Measurements from ENCODE around the gene MACROD2.
"Not testable (repeated sequence)": the region's sequence is repeated elsewhere in the genome, so short reads cannot be mapped to it uniquely, and the experiment has no call there.

MACROD2 gene

DNA sequence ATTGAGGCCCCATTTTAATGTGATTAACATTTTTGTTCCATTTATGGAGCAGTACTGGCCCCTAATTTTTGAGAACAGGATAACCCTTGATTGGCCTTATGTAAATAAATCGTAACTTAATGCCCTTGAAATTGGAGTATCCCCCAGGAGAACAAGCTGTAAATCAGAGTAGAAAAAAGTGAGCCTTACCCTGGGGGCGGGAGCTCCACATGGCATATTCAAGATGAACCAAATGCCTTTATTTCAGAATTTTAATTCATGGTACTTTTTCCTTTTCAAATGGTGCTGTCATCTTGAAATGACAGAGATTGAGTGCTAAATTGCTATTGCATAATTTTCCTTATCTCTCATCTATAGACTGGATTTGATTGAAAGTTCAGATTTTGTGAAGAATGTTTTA, 1151.6 kb downstream of the MACROD2 start:
- no peak for DNase-seq

DNA sequence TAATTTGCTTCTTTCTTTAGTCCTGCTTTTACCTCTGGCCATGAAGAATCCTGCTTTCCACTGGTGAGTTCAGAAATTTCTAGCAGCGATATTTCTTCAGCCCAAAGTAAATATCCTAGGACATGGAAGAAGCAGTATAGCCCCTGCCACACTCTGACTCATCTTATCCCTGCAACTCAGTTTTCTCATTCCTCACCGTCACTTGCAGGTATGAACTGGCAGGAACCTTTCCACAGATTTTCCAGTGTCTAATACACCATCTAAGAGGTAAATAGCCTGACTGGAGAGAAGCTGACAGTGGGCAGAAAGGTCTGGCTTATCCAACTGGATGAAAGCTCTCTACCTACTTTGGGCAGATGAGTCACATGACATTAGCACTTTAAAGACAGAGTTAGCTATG, 1158.8 kb downstream of the MACROD2 start:
- DNase-seq, result no peak

DNA sequence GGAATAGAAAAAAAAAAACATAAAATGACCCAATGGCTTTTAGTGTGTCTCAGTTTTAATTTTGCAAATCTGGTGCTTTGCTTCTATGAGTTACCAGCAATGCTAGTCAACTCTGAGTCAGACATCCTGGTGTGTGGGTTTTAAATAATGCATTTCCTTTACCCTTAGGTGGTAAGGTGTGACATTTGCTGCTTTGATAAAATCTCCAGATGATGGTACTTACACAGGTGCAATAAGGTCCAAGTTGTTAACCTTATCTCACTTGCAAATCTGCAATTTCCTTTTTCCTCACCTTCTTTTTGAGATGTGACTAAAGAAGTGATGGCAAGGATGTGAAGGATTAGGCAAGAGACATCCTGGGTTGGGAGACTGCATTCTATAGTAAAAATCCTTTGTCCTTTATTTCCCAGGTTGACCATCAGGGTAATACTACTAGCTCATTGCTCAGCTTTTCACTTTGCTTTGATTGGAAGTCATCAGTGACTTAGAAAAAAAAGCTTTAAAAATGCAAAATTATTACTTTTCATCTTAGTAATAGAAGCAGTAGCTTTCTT, 1160.6 kb downstream of the MACROD2 start:
- peak; percentile 2 for DNase-seq

DNA sequence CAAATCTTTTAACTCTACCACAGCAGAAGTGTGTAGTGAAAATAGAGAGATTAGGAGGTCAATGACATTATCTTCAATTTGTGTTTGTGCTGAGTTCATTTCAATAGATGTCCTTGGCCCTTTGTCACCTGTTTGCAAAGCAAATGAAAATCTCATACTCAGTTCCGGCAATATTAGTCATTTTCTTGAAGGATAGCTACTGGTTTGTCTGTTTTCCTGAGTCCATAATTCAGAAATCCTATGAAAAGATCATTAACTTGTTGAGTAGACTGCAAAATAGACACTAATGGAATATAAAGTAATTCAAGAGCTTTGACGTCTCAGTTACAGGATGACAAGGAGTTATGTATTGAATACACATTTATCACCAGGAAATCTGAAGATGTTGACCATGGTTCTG, 1163.2 kb downstream of the MACROD2 start:
- no peak for DNase-seq

DNA sequence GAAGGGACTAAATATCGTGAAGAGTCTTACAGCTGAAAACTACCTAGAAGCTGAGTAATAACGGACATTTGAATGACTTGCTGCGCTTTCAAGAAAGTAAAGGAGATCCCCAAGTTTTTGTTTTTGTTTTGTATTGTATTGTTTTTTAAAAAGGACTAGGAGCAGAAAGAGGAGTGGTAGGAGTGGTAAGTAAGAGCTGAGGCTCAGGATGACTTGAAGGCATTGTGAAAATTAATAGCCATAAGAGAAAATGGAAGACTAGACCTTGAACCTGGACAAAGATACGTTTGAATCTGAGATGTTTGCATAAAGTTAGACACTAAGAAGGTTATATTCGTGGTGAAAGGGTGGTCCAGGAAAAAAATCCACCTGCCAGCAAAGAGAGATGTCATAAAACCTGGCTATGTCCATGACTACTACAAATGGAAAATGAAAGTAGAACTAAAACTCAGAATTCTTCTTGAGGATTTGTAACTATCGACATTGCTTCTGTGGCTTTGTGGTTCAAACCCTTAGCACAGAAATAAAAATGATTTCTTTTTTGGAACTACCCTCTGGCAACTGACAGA, 1166.8 kb downstream of the MACROD2 start:
- DNase-seq, result no peak

DNA sequence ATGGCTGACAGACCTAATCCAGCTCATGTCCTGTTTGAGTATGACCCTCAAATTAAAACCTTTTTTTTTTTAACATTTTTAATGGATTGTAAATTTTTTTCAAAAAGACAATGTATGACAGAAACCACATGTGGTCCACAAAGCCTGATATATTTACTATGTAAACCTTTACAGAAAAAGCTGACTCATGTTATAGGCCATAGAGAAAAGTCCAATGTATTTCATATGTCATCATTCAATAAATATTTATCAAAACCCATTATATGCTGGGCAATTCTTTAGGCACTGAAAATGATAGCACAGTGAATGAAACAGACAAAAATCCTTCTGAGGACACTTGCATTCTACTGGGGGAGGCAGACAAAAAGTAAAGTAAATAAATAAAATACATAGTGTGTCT, 1168.3 kb downstream of the MACROD2 start:
- no peak for DNase-seq

DNA sequence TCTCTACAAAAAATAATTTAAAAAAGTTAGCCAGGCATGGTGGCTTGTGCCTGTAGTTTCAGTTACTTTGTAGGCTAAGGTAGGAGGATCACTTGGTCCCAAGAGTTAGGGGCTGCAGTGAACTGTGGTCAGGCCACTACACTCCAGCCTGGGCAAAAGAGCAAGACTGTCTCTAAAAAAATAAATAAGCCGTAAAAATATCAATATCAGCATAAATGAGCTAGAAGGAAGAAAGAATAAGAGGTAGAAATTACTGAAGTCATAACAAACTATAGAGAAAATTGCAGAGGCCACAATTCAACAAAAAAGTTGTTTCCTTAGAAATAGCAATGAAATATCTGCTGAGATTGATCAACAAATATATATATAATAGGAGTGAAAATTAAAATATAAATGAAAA, 1169.4 kb downstream of the MACROD2 start:
- no peak for DNase-seq

DNA sequence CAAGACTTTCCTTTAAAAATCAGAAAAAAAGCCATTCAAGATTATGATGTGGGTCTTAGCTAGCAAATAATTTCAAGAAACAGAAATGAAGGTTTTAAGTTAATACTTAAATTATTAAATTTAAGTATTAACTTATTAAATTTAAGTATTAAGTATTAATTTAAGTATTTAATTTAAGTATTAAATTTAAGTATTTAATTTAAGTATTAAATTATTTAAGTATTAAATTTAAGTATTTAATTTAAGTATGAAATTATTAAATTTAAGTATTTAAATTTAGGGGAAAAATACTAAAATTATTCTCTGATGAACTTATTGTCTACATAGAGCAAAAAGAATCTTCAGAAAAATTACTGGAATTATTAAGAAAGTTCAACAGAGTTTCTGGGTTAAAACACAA, 1171.4 kb downstream of the MACROD2 start:
- DNase-seq, result no peak

DNA sequence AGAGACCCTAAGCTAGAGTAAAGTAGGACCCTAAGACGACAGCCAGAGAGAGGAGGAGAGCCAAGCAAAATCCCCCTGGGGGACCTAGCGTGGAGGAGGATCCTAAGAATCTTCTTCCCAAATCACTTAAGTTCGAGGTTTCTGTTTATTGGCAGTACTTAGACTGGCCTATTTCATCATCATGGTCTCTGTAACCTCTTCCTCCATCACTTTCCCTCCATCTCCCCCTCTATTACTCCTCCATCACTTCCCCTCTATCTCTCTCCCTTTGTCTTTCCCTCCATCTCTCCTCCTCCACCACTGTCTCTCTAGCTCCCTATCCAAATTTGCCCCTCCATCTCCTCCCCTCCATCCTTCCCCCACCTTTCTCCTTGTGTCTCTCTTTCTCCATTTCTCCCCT, 1175.7 kb downstream of the MACROD2 start:
- no peak for DNase-seq

DNA sequence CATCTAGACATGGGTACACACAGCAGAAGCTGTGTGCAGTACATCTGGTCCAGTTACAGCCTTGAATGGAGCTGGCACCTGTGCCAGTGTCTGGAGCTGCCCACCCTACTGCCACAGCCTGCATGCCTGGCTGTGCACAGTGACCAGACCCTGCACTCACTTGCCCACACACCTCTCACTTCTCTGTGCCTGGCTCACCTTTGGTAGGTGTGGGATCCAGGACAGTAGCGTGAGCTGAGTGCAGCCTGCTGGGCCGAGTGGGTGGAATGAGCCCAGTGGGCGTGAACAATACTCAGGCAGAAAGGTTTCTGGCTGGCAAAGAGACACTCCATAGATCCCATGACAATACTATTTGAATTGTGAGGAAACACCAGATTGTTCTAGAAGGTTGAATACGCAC, 1181.6 kb downstream of the MACROD2 start:
- no peak for DNase-seq

DNA sequence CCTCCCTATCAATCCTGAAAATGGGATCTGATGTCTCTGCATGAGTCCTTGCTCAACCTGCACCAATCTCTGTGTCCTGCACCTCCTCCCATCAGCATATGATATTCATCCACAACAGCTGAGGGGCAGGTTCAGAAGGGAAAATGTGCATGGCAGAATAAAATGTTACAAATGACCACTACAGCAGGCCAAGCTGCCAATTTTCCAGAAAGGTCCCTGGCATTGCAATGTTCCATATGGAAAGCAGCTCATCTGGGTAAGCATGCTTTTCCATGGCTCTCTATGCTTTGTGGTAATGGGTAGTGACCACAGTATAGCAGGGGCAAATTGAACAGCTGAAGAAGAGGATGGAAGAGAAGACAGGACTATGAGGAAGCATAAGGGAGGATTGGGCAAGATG, 1183.3 kb downstream of the MACROD2 start:
- DNase-seq, result no peak

DNA sequence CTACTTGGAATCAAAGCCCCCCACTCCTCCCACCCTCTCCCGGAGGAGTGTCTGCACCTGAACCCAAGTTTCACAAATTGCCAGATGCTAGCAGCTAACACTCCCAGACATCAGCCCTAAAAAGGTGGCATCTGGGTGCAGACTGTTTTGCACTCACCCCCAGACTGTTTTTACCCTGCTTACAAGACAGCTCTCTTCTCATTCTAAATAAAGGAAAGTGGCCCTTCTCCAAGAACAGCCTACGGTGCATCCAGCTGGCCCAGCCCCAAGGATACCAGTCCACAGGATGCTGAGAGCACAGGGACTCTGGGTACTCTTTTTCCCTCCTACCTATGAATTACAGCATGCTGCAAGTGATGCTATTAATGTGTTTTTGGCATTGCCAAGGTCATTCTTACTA, 1184.1 kb downstream of the MACROD2 start:
- no peak for DNase-seq

DNA sequence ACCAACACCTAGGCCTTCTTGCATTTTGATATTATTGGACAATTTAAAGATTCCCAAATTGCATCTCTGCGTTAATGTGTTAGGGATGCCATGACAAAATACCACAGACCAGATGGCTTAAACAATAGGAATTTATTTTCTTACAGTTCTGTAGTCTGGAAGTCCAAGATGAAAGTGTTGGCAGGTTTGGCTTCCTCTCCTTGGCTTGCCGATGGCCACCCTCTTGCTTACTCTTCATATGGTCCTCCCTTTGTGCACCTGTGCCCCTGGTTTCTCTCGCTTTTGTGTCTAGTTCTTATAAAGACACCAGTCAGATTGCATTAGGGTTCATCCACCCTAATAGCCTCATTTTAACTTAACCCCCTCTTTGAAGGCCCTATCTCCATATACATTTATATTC, 1184.5 kb downstream of the MACROD2 start:
- DNase-seq, result no peak

DNA sequence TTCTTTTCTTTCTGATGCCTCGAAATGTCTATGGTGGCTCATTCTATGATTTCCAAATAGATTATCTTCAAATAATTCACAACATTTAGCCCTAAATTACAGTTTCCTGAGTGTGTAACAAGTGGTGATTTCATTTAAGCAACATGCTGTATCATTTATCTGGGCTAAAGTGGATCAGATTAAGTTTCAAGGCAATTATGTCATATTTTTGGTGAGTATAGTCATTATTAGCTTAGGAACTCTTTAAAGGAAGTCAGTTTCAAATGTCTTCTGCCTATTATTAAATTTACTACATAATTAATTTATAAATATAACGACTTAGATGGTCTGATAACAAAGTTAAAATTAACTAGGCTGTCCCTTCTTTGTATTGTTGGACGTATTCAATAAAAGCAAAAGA, 1190.0 kb downstream of the MACROD2 start:
- DNase-seq, result no peak

DNA sequence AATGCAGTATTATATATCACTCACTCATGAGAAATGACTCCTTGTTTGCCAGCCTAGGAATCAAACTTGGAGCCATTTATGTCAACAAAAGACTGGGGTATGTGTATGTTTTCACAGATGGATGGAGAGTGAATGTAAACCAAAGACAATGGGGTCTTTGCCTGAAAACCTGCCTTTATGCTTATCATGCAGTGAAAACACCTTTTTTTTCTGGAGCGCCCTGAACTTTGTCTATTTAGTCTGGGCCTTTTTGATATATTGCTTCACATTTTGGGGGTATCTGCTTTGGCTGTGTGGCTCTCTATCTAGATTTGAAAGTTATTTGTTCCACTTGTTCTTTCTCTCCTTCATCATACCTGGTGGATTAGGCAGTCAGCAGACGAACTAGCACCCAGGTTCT, 1190.6 kb downstream of the MACROD2 start:
- no peak for DNase-seq

DNA sequence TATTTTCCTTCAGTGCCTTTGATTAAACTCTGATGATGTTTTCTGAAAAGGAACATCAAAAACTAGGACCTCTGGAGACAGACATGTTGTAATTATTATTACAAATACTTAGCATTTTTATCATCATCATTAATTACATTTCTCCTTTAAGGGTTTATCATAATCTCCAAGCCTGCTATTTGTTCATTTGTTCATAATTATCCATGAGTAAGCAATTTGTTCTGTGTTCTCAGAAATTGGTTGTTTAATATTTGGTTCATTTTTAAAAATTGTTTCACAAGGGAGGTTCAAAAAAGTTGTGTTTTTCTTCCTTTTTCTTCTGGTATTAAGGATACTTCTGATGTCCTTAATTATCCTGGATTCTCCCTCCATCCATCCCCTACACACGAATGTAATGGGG, 1192.3 kb downstream of the MACROD2 start:
- no peak for DNase-seq

DNA sequence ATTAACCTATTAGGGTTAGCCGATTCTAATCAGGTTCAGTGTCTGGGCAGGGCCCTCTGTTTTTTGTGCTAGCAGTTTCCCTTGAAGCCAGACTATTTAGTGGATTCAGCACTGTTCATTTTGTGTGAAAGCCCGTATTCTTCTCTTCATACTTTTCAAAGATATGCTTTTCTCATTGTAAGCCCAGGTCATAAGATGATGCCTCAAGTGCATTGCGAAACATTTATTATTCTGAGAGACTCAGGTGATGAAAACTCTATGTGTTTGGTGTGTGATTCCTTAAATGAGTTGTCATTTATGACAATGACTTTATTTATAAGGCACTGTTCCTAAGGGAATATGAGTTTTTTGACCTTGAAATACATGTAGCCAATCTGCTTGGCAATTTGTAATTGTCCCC, 1193.1 kb downstream of the MACROD2 start:
- no peak for DNase-seq

DNA sequence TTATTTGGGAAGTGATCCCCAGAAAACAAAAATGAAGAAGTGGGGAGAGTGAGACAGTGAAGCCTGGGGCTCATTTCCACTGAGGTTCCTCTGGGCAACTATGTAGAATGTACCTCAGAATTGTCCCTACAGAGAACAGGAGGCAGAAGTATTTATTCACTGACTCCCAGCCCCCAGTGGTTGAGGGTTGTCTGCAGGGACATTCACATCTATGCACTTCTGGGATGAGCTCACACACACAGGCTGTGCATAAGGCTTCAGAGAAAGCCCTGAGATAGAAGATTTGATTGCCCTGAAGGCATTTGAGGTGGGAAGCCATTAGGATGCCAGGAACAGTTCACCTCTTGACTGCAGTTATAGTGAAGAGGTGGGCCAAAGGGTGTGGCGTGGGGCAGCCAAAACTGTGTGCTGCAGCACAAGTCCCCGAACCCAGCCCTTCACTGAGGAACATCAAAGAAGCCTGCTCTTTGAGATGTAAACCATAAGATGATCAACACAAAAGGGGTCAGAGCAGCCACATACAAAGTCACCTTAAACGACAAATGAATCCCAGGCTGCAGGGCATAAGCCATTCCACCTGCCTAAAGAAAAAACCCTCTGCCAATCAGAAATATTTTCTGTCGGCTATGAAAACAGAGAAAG, 1195.9 kb downstream of the MACROD2 start:
- DNase-seq, result no peak

DNA sequence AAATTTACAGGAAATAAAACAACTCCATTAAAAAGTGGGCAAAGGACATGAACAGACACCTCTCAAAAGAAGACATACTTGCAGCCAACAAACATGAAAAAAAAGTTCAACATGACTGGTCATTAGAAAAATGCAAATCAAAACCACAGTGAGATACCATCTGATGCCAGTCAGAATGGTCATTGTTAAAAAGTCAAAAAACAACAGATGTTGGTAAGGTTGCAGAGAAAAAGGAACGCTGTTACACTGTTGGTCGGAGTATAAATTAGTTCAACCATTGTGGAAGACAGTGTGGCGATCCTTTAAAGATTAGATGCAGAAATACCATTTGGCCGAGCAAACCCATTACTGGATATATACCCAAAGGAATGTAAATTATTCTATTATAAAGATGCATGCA, 1200.1 kb downstream of the MACROD2 start:
- no peak for DNase-seq

DNA sequence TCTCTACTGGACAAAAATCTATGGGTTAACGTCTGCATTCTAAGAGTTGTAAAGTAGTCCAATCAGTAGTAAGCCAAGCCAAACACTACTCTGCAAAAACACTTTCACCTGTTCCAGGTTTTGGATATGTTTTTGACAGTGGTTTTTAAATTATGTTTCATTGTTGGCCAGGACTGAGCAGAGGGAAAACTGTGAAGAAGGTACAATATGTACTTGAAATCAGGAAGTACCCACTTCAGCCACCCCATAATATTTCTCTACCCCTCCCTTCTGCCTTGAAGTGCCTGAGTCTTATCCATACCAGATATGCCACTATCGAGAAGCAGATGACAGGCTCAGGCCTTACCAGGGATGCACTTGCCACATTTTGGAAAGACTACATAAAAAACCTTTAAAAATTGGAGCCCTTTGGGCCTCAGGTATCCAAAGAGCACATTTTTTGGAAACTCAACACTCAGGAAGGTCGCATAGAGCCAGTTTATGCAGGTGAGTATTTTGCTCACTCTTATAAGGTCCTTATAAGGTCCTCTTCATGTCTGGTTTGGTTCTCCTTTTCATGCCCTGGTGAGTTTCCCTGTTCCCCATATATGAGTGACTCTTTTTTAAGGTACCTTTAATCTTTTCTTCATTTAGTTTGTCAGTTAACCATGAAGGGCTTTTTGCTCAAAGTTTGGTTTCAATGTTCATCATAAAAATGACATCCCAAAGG, 1201.4 kb downstream of the MACROD2 start:
- no peak for DNase-seq

DNA sequence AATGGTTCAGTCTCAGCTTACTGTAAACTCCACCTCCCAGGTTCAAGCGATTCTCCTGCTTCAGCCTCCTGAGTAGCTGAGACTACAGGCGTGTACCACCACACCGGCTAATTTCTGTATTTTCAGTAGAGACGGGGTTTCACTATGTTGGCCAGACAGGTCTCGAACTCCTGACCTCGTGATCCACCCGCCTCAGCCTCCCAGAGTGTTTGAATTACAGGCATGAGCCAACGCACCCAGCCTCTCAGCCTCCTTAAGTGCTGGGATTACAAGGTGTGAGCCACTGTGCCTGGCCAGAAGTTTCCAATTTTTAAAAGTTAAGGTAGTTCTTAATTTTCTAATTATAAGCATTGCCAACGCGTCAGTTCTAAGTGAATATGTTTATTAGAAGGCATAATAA, 1202.7 kb downstream of the MACROD2 start:
- not testable (repeated sequence) for DNase-seq

DNA sequence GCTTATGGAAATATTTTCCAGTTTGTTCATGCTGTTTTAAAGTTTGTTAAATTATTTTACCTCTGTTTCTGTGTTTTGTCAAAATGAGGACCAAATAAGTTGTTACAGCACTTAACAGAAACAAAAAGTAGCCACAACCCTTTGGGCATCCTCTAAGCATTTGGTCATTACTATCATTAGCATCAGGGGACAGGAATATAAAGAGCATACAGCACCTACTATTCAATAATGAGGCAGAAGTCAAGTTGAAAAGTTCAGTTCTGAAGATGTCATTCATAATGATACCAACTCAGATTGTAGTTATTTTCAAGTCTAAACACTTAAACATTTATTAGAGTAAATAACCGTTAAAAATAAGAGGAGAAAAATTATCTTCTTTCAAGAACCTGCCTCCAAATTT, 1204.4 kb downstream of the MACROD2 start:
- DNase-seq, result no peak

DNA sequence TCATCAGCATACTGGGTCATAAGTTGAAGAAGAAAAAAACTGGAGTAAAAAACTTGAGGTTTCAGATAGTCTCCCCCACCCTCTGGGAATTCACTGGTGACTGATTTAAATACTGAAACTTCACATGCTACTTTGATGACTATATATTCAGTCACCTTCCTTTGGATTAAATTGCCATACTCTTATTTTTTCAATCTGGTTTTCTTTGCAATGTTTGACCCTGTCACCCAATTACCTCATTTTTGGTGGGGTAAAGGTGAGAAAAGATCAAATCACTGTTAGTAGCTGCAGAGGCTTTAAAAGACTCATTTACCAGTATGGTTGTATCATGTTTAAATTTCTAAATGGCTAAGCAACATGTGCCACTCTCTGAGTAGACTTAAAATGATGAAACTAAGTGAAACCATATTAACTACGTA, 1204.8 kb downstream of the MACROD2 start:
- peak; percentile 28 for DNase-seq

DNA sequence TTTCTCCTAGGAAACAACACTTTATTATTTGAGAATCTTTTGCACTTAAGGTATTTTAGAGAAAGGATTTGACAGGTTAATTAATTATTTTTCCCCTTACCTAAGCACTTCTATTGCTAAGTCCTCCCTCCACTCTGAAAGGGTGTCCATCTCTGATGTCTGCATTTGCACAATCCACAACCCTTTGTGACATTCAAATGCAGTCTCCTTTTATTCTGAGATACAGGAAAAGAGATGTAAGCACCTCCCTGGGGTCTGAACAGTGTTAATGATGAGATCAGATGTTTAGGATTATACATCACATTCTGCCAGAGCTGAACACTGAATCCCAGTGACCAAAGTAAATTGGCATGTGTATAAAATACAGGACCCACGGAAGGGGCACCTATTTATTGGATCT, 1206.3 kb downstream of the MACROD2 start:
- no peak for DNase-seq
